Activated naive CD8-positive, alpha-beta T cell treated with anti-CD3 and anti-CD28 coated beads for 36 hours (primary cell): Measurements from ENCODE around the gene RAD51C. TPM values are rescaled to one million over a fixed set of nuclear protein-coding genes. Genes with fewer than 3 reads are reported as not detected.
"Not testable (repeated sequence)": the region's sequence is repeated elsewhere in the genome, so short reads cannot be mapped to it uniquely, and the experiment has no call there.

ENCODE experiments used
- DNase-seq: peaks from one replicate; pipeline ENCODE4 v3.0.0; 2021
- H3K27ac Mint-ChIP-seq: one replicate; pipeline ENCODE4 v1.8.0; 2022; ENCODE audit warnings: mild to moderate bottlenecking, moderate library complexity, mixed read lengths
- H3K27me3 Mint-ChIP-seq: one replicate; pipeline ENCODE4 v1.8.0; 2022; ENCODE audit warnings: mild to moderate bottlenecking, mixed read lengths
- H3K36me3 Mint-ChIP-seq: one replicate; pipeline ENCODE4 v1.8.0; 2021; ENCODE audit warnings: mild to moderate bottlenecking, mixed read lengths
- H3K4me1 Mint-ChIP-seq: one replicate; pipeline ENCODE4 v1.8.0; 2021; ENCODE audit warnings: mixed read lengths
- H3K4me3 Mint-ChIP-seq: one replicate; pipeline ENCODE4 v1.8.0; 2022; ENCODE audit warnings: mild to moderate bottlenecking, moderate library complexity, mixed read lengths
- H3K9me3 Mint-ChIP-seq: one replicate; pipeline ENCODE4 v1.8.0; 2022; ENCODE audit warnings: mixed read lengths
- total RNA-seq, 2 experiments: library from RNA; stranded (reverse); gene quantifications; one replicate each; pipeline ENCODE4 v1.2.3, GENCODE V29; 2021

Gene RAD51C
- 10 to 100 TPM; 77.3 to 86.7 TPM for total RNA-seq

GRCh38 chr17:58692239-58693055 is at the start of gene RAD51C:
Gene RAD51C, plus strand, starts transcription at chr17:58692602. Its CDS starts 42 bp downstream, at chr17:58692644.
- H3K4me3 Mint-ChIP-seq = peak within 1 kb of the TSS; percentile 94
- peaks cover 23% of the 10 kb centered on the region for H3K4me1 Mint-ChIP-seq
- H3K27ac Mint-ChIP-seq = peak within 1 kb of the TSS; percentile 95
- peak; percentile 90 for DNase-seq
- peaks cover 2% of the 10 kb centered on the region for H3K9me3 Mint-ChIP-seq
- no peaks in the 10 kb centered on the region for H3K27me3 Mint-ChIP-seq
- peaks cover 21% of the 10 kb centered on the region for H3K36me3 Mint-ChIP-seq

- no peaks in the 10 kb centered on the region for H3K4me1 Mint-ChIP-seq
- DNase-seq = no peak
- no peaks in the 10 kb centered on the region for H3K9me3 Mint-ChIP-seq
- no peaks in the 10 kb centered on the region for H3K27me3 Mint-ChIP-seq
- H3K27ac Mint-ChIP-seq = no peak overlapping the region
- no peaks in the 10 kb centered on the region for H3K36me3 Mint-ChIP-seq
- H3K4me3 Mint-ChIP-seq = no peak overlapping the region
These were observed 49.3 kb upstream of the RAD51C start for GRCh38 chr17:58643147-58643546.

- no peak overlapping the region for H3K4me3 Mint-ChIP-seq
- H3K27ac Mint-ChIP-seq = no peak overlapping the region
- H3K27me3 Mint-ChIP-seq = no peaks in the 10 kb centered on the region
- no peak for DNase-seq
- no peaks in the 10 kb centered on the region for H3K4me1 Mint-ChIP-seq
- H3K36me3 Mint-ChIP-seq = no peaks in the 10 kb centered on the region
- no peaks in the 10 kb centered on the region for H3K9me3 Mint-ChIP-seq
These were observed 44.2 kb upstream of the RAD51C start for GRCh38 chr17:58648236-58648635.

DNA sequence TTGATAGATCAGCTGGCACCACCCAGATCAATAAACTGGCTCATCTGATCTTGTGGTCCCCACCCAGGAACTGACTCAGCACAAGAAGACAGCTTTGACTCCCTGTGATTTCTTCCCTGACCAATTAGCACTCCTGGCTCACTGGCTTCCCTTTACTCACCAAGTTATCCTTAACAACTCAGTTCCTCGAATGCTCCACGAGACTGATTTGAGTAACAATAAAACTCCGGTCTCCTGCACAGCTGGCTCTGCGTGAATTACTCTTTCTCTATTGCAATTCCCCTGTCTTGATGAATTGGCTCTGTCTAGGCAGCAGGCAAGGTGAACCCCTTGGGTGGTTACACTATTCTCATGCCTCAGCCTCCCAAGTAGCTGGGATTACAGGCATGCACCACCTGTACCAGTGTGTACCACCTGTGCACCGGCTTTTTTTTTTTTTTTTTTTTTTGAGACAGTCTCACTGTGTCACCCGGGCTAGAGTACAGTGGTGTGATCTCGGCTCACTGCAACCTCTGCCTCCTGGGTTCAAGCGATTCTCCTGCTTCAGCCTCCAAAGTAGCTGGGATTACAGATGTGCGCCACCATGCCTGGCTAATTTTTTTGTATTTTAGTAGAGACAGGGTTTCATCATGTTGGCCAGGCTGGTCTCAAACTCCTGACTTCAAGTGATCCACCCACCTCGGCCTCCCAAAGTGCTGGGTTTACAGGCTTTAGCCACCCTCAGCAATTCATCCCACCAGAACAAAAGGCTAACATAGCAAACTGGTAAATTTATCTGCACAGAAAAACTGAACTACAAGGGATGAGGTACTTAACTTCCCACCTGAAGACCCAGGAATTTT is 34.2 kb upstream of the RAD51C start:
- DNase-seq = peak; percentile 33
- H3K27me3 Mint-ChIP-seq = not testable (repeated sequence)
- H3K4me3 Mint-ChIP-seq = peak overlapping the region; percentile 11

DNA sequence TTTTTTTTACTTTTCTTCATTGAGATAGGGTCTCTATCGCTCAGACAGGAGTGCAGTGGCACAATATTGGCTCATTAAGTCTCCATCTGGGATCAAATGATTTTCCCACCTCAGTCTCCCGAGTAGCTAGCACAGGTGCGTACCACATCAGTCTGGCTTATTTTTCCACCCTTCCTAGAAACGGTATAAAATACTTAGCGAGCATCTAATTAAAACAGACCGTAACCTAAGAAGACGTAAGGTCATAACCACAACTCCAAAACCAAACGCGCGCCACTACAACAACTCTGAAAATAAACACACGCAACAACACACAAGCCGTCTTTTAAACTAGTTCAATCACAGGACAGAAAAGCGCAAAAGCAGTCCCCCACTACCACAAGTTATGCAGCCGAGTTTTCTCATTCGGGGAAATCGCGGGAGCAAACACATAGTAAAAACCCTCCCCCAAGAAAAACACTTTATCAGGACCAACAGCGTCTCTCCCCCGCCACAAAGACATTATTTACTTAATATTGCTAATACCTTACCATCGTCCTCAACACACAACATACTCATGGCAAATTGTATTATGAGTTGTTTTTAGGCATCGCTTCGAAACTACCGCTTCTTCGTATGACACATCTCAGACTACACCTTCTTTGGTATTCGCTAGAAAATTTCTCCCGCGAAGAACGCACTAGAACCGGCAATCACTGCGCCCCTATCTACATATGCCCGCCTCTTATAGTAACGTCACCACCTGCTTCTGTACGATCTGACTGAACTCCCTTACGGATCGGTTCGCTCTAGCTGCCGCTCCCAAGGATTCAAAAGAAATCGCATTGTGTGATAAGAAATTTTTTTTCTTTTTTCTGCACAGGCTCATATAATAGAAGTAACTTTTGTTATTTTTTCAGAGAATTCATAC is 33.3 kb upstream of the RAD51C start:
- H3K36me3 Mint-ChIP-seq = peaks cover 5% of the 10 kb centered on the region
- H3K27ac Mint-ChIP-seq = peak overlapping the region; percentile 100
- peaks cover 10% of the 10 kb centered on the region for H3K9me3 Mint-ChIP-seq
- peaks cover 19% of the 10 kb centered on the region for H3K4me1 Mint-ChIP-seq
- DNase-seq = peak; percentile 76
- peak overlapping the region; percentile 75 for H3K4me3 Mint-ChIP-seq
- peaks cover 7% of the 10 kb centered on the region for H3K27me3 Mint-ChIP-seq

More for the DNA sequence above, 34.2 kb upstream of the RAD51C start:
- H3K9me3 Mint-ChIP-seq, H3K36me3 Mint-ChIP-seq: not testable (repeated sequence)
- Mint-ChIP-seq H3K4me1 (peaks cover 19% of the 10 kb centered on the region), H3K27ac (peak overlapping the region; percentile 100)

DNA sequence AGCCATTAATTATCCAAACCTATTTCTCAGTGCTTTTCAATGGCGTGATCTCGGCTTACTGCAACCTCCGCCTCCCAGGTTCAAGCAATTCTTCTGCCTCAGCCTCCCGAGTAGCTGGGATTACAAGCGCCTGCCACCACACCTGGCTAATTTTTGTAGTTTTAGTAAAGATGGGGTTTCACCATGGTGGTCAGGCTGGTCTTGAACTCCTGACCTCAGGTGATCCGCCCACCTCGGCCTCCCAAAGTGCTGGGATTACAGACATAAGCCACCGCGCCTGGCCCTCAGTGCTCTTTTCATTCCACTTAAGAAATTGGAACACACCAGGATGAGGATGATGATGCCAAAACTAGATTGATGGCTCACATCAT is 32.7 kb upstream of the RAD51C start:
- Mint-ChIP-seq H3K4me1 (peaks cover 19% of the 10 kb centered on the region), H3K27ac (peak overlapping the region; percentile 100), H3K4me3 (peak overlapping the region; percentile 75)
- H3K27me3 Mint-ChIP-seq, DNase-seq, H3K36me3 Mint-ChIP-seq, H3K9me3 Mint-ChIP-seq: not testable (repeated sequence)

DNA sequence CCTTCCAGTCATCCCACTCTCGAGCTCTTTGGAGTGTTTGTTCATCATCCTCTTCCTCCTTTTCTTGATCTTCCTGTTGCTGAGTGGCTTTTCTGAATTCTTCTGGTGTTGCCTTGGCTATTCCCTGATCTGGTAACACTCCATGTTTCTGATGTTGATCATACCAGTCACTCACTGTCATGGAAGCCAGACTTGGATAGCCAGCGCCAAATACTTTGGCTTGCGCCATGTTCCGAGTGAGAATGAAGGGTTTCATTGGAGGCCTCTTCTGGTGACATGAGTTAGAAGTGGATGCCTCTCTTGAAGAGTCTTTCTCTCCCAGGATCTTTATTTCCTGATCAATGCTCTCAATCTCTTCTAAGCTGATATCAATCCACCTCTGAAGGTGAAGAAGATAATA is 31.8 kb upstream of the RAD51C start:
- peaks cover 19% of the 10 kb centered on the region for H3K4me1 Mint-ChIP-seq
- DNase-seq = no peak

GRCh38 chr17:58661499-58661898 is 30.9 kb upstream of the RAD51C start:
- Mint-ChIP-seq H3K27ac (no peak overlapping the region), H3K4me1 (peaks cover 20% of the 10 kb centered on the region), H3K9me3 (peaks cover 10% of the 10 kb centered on the region), H3K27me3 (peaks cover 9% of the 10 kb centered on the region), H3K36me3 (peaks cover 5% of the 10 kb centered on the region), H3K4me3 (no peak overlapping the region)
- no peak for DNase-seq

More for the DNA sequence above, 31.8 kb upstream of the RAD51C start:
- peaks cover 10% of the 10 kb centered on the region for H3K9me3 Mint-ChIP-seq
- peaks cover 7% of the 10 kb centered on the region for H3K27me3 Mint-ChIP-seq
- H3K4me3 Mint-ChIP-seq = no peak overlapping the region
- H3K36me3 Mint-ChIP-seq = peaks cover 5% of the 10 kb centered on the region
- peak overlapping the region; percentile 21 for H3K27ac Mint-ChIP-seq

- Mint-ChIP-seq H3K27ac (no peak overlapping the region), H3K9me3 (peaks cover under 1% of the 10 kb centered on the region), H3K4me1 (peaks cover 10% of the 10 kb centered on the region), H3K4me3 (no peak overlapping the region), H3K36me3 (peaks cover under 1% of the 10 kb centered on the region), H3K27me3 (peaks cover 9% of the 10 kb centered on the region)
- no peak for DNase-seq
These were observed 28.1 kb upstream of the RAD51C start for GRCh38 chr17:58664302-58664701.

GRCh38 chr17:58665946-58666857 is 26.2 kb upstream of the RAD51C start:
- Mint-ChIP-seq H3K27ac (no peak overlapping the region), H3K9me3 (no peaks in the 10 kb centered on the region), H3K4me3 (no peak overlapping the region), H3K36me3 (no peaks in the 10 kb centered on the region), H3K4me1 (peaks cover 7% of the 10 kb centered on the region), H3K27me3 (peaks cover 8% of the 10 kb centered on the region)
- DNase-seq = no peak

DNA sequence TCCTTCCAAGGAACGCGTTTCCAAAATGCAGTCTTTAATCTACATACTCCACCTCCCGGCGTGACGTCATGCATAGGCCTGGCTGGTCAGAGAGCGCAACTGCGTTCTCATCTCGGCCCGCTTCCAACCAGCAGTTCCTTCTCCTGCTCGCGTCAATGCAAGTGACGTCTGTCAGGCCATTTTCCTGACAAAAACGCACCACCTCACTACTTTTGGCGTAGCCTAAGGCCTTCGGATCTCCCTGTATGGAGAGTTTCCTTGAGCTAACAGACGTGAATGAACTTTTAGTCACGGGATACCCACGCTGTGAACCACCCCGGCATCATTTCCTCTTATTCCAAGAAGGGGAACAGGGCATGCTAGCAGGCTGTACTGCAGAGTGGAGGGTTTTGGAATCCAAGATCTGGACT is 25.5 kb upstream of the RAD51C start:
- H3K27ac Mint-ChIP-seq = no peak overlapping the region
- H3K4me3 Mint-ChIP-seq = no peak overlapping the region
- no peaks in the 10 kb centered on the region for H3K36me3 Mint-ChIP-seq
- DNase-seq = peak; percentile 25
- H3K27me3 Mint-ChIP-seq = peaks cover 8% of the 10 kb centered on the region
- no peaks in the 10 kb centered on the region for H3K9me3 Mint-ChIP-seq
- peaks cover 7% of the 10 kb centered on the region for H3K4me1 Mint-ChIP-seq

DNA sequence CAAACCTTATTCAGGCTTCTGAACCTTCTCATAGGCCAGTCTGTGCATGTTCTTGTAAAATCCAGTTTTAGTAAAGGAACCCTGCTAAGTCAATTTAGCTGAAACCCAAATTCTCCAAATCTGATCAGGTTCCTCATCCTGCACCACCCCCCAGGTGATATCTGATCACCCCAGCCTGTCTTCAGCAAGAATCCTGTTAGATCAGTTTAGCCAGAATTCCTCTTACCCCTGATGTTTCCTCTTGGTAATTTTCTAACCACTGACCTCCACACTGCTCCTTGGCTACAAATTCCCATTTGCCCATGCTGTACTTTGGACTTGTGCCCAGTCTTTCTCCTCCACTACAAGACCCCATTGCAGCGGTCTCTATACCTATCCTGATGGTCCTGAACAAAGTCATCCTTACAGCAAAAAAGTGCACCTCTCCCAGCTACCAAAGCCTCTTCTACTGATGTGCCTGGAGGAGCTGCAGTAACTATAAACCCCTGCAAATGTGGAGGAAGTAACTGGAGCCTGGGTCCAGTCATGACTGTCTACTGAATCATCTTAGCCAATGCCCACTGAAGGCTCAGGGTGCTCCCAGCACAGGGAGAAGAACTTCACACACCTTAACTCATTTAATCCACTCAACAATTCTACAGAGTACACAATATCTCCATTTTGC is 24.3 kb upstream of the RAD51C start:
- Mint-ChIP-seq H3K4me3 (no peak overlapping the region), H3K27me3 (peaks cover 8% of the 10 kb centered on the region), H3K27ac (no peak overlapping the region), H3K4me1 (peaks cover 7% of the 10 kb centered on the region), H3K36me3 (no peaks in the 10 kb centered on the region), H3K9me3 (no peaks in the 10 kb centered on the region)
- DNase-seq = no peak

- no peak overlapping the region for H3K27ac Mint-ChIP-seq
- H3K9me3 Mint-ChIP-seq = no peaks in the 10 kb centered on the region
- peaks cover 7% of the 10 kb centered on the region for H3K4me1 Mint-ChIP-seq
- H3K36me3 Mint-ChIP-seq = no peaks in the 10 kb centered on the region
- H3K27me3 Mint-ChIP-seq = peaks cover 8% of the 10 kb centered on the region
- no peak for DNase-seq
- H3K4me3 Mint-ChIP-seq = no peak overlapping the region
These were observed 23.8 kb upstream of the RAD51C start for GRCh38 chr17:58668598-58668935.
